Measurements from ENCODE around the gene PPP3CA.
"Not testable (repeated sequence)": the region's sequence is repeated elsewhere in the genome, so short reads cannot be mapped to it uniquely, and the experiment has no call there.

The PPP3CA gene

DNA sequence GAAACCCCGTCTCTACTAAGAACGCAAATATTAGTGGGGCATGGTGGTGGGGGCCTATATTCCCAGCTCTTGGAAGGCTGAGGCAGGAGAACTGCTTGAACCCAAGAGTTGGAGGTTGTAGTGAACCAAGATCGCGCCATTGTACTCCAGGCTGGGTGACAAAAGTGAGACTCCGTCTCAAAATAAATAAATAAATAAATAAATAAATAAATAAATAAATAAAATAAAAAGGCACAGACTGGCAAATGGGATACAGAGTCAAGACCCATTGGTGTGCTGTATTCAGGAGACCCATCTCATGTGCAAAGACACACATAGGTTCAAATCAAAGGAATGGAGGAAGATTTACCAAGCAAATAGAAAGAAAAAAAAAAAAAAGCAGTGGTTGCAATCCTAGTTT, 216.3 kb downstream of the PPP3CA start:
- not testable (repeated sequence) for DNase-seq

GRCh38 chr4:101128898-101129297, 218.4 kb downstream of the PPP3CA start:
- not testable (repeated sequence) for DNase-seq

DNA sequence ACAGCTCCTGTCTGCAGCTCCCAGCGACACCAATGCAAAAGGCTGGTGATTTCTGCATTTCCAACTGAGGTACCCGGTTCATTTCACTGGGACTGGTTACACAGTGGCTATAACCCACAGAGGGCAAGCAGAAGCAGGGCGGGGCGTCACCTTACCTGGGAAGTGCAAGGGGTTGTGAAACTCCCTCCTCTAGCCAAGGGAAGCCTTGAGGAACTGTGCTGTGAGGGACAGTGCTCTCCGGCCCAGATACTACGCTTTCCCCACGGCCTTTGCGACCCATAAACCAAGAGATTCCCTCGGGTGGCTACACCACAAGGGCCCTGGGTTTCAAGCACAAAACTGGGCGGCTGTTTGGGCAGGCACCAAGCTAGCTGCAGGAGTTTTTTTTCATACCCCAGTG, 218.9 kb downstream of the PPP3CA start:
- no peak for DNase-seq

DNA sequence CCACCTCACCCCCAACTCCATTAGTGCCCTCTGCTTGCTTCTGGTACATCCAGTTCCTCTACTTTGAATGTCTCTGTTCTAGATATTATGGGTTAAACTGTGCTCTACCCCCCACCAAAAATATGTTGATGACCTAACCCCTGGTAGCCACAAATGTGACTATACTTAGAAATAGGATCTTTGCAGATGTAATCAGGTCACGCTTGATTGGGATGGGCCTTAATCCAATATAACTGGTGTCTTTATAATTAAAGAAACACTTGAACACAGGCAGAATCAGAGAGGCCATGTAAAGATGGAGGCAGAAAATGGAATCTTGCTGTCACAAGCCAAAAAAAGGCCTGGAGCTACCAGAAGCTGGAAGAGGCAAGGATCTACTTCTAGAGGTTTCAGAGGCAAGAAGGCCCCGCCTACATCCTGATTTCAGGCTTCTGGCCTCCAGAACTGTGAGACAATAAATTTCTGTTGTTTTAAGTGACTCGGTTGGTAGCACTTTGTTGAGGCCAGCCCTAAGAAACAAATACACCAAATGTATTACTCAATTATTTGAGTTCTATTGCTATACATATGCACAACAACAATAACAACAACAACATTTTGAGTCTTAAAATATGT, 220.0 kb downstream of the PPP3CA start:
- DNase-seq = no peak

DNA sequence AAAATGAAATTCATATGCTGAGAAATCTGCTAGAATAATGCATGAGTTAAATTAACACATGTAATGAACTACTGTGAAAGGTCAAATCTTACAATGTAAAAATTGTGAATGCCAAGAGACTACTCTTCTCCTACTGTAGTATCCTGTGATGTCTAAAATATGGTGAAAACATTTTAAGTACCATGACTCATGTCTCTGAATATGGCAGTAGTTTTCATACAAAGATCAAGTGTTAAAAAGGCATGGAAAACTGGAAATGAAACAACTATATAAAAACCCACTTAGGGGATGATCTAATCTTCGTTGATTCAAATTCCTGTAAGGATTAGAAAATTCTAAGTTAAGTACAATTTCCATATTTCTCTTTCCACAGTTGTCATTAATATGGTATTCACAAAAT, 221.3 kb downstream of the PPP3CA start:
- no peak for DNase-seq

GRCh38 chr4:101125045-101125942, 222.0 kb downstream of the PPP3CA start:
- DNase-seq = no peak

DNA sequence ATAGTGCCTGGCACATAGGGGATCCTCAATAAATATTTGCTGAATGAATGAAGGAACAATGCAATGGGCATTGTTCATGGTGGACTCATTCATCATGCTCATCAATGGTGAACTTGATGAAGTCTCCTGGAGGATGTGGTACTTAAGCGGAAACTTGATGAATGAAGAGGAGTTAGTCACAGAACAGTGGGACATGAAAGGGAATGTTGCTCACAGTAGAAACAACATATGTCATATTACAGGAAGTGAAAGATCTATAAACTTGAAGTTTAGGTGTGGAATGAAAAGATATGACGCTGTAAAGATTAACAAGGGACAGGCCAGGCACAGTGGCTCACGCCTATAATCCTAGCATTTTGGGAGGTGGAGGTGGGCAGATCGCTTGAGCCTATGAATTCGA, 224.1 kb downstream of the PPP3CA start:
- no peak for DNase-seq

- no peak for DNase-seq
These were observed 225.3 kb downstream of the PPP3CA start for GRCh38 chr4:101122019-101122418.

- no peak for DNase-seq
These were observed 228.2 kb downstream of the PPP3CA start for GRCh38 chr4:101119141-101119540.

DNA sequence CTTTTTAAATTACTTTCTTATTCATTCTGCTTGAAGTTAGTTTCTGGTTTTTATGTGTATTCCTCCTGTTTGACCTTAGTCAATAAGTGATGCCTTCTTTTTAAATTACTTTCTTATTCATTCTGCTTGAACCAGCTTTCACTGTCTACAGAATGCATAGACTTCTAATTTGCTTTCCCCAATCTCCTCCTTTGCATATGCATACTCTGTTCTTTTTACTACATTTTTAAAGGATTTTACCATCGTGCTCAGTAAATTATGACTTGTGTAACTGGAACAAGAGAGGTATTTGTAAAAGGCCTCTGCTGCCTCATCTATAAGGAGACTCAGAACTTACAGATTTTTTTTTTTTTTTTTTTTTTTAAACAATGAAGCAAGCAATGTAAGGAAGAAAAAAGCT, 228.7 kb downstream of the PPP3CA start:
- no peak for DNase-seq

GRCh38 chr4:101115887-101116286, 231.4 kb downstream of the PPP3CA start:
- no peak for DNase-seq

DNA sequence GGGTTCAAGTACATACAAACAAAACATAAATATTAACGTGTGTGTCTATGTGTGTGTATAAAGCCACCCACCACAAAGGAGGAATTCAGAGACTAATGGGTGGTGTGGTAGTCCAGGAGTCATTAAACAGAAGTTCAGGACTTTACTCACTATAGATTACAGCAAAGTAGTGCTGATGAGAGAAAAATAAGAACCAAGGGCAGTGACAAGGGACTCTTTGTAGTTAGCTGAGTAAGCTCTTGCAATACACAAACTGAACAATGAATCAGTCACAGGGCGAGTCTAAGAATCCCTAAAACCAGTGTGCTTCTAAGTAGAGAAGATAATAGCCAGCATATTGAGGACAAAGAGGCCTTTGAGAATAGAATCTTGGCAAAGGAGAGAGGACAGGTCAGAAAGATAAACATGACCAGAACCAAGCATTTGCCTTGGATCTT, 232.4 kb downstream of the PPP3CA start:
- DNase-seq = no peak

DNA sequence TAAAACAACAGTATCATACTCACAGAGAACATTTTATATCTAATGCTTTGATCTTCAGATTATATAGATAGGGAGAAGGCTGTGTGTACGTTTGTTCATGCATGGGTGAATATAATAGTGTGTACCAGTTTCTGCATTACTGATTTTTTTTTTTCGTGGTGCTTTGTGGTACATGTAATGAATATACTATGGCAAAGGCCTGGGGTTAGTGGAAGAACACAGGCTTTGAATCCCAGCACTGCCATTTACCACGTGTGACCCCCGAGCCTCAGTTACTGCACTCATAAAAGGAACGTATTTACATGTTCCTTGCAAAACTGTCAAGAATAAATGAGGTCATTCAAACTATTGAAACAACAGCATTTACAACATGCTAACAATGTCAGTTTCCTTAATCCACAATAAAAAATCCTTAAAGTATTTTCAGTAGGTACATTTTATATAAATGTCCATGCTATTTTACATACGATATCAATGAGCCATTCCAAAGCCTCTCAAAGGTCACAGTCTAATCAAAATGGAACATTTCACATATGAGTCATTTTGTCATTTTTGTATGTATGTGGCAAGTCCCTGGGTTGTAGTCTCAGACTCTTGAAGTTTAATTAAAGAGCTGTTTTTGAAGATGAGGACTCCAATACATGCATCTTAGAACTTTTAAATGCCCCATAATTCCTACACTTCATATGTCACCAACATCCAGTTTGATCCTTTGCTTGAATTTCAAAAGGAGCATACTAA, 242.8 kb downstream of the PPP3CA start:
- no peak for DNase-seq

DNA sequence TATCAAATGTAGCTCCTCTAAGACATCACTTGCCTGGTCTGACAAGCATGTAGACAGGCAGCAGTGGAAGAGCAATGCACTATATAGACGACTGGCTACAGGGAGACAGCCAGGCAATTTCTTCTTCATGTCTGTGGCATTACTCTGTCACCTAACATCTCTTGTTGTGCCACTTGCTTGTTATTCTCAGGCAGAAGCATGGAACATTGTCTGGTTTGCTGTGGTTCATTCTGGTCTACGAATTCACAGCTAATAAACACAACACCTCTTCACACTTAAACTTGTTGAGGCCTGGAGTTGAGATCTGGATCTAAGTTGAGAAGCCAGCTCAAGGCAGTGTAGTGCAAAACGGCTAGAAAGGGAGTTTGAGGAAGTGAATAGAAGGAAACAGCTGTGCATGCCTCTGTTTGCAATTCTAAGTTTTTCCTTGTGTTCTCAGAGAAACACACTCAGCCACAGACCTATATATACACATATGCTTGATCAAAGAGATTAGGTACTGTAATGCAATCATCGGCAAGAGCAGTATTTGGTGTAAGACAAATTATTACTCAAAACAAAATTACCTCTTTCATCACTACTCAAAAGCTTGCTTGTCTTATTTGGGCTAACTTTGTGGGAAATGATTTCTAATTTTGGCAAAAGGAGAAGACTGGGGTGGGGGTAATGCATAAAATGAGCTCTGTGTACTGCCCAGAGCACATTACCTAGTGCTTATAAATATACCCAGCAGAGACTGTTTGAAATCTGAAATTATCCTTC, 243.8 kb downstream of the PPP3CA start:
- DNase-seq = no peak

GRCh38 chr4:101102114-101102742, 245.1 kb downstream of the PPP3CA start:
- DNase-seq = no peak

DNA sequence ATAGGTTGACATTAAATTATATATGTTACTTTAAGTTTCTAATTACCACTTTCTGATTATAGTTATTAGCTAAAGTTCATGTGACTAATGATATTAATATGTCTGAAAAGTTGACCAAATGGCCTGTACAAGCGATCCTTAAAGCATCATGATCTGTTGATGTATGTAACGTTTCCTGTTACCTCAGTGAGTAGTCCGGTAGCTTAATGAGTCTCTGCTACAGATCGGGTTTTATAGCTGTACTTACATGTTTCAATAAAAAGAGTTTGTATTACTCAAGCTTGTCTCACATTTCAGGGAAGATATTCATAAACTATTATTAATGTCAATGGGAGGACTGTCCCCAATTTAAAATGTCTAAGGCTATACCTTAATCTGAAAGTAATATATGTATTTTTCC, 246.3 kb downstream of the PPP3CA start:
- DNase-seq = no peak

- DNase-seq = no peak
These were observed 248.5 kb downstream of the PPP3CA start for GRCh38 chr4:101098666-101099400.

DNA sequence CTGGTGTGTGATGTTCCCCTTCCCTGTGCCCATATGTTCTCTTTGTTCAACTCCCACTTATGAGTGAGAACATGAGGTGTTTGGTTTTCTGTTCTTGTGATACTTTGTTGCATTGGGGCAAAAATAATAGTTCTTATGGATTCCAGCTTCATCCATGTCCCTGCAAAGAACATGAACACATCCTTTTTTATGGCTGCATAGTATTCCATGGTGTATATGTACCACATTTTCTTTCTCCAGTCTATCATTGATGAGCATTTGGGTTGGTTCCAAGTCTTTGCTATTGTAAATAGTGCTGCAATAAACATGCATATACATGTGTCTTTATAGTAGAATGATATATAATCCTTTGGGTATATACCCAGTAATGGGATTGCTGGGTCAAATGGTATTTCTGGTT, 254.7 kb downstream of the PPP3CA start:
- not testable (repeated sequence) for DNase-seq

GRCh38 chr4:101089168-101089567, 258.2 kb downstream of the PPP3CA start:
- DNase-seq = no peak

GRCh38 chr4:101086801-101087586, 260.3 kb downstream of the PPP3CA start:
- no peak for DNase-seq

- no peak for DNase-seq
These were observed 264.2 kb downstream of the PPP3CA start for GRCh38 chr4:101083131-101083530.

Measured in stimulated activated naive CD4-positive, alpha-beta T cell (primary cell).